H1 (cell line): Measurements from ENCODE around the gene ELAVL2. TPM values are rescaled to one million over a fixed set of nuclear protein-coding genes. Genes with fewer than 3 reads are reported as not detected.

Experiments used
- EZH2 ChIP-seq: fragments of 200-600 bp; sonication (generic); IDR thresholded peaks from 2 replicates; pipeline ENCODE4 v1.7.1; 2012; ENCODE audit warnings: low read depth, mild to moderate bottlenecking, moderate library complexity, low read length, inconsistent platforms; ENCODE audit not compliant: severe bottlenecking
- KDM4A ChIP-seq: IDR thresholded peaks from one replicate; pipeline ENCODE4 v1.7.1; 2012; ENCODE audit warnings: low read depth, mild to moderate bottlenecking, moderate library complexity, low read length, inconsistent platforms; ENCODE audit not compliant: severe bottlenecking
- RAD21 ChIP-seq, 2 experiments: IDR thresholded peaks in 1 of 2; conservative IDR thresholded peaks in 1 of 2; 2 replicates each; pipeline ENCODE4 v1.6.1; 2011; ENCODE audit warnings: low read depth in 2 of 2, low read length in 2 of 2, improper control_type of control experiment in 1 of 2, inconsistent platforms in 1 of 2, mild to moderate bottlenecking in 1 of 2, moderate library complexity in 1 of 2
- SP1 ChIP-seq: IDR thresholded peaks from 2 replicates; pipeline ENCODE4 v1.6.1; 2011; ENCODE audit warnings: low read depth, low read length
- TAF7 ChIP-seq: optimal IDR thresholded peaks from 2 replicates; pipeline ENCODE3; 2011; ENCODE audit warnings: low read depth, mild to moderate bottlenecking, inconsistent platforms, low read length, moderate library complexity, borderline replicate concordance
- polyA plus RNA-seq, 7 experiments: library from polyadenylated mRNA; depleted of rRNA in 3 of 7; stranded (reverse) in 5 of 7; unstranded in 2 of 7; fragments of >200 nt in 5 of 7; fragments of 200-250 nt in 2 of 7; gene quantifications; 1 replicate in 5 of 7; 2 replicates in 1 of 7; 4 replicates in 1 of 7; pipeline versions ENCODE4 v1.2.1 to v1.2.3, GENCODE V29; 2011 to 2013; ENCODE audit warnings: missing spikeins in 2 of 7, mixed read lengths in 2 of 7
- total RNA-seq: library from RNA; stranded (reverse); fragmentation: NEBNext Ultra II Directional; extraction: Animal tissue kit (Norgen Biotek cat#: 25700); gene quantifications from 2 replicates; pipeline ENCODE4 v1.2.1, GENCODE V29; 2021

ELAVL2 gene
- total and polyA plus RNA-seq, 2 of the 8 experiments (the other 6 are each of a cell fraction or from before 2014, with no cell fraction given) = 4.9 to 21.9 TPM

- no peak for TF ChIP-seq KDM4A
- TF ChIP-seq RAD21 (IDR thresholded peaks at IDR 0.05 in 1 of 2, conservative IDR thresholded peaks at IDR 0.05 in 1 of 2; ENCODE audit: low read depth in 2 of 2, low read length in 2 of 2) = no peak
- no peak for TF ChIP-seq SP1
- TF ChIP-seq EZH2 = no peak
- TF ChIP-seq TAF7 = no peak
These were observed 15.3 kb upstream of the ELAVL2 start (continued) for GRCh38 chr9:23841304-23841703.
